MM.1S (cell line): ENCODE results near the gene FBLN2.

ENCODE experiments used
- EZH2phosphoT487 ChIP-seq: fragments of 300-600 bp; sonication (generic); IDR thresholded peaks from 2 replicates; pipeline ENCODE4 v1.6.1; 2018; ENCODE audit warnings: antibody characterized with exemption, low read length
- TF ChIP-seq, protein P1 (sequence below): fragments of 300-600 bp; sonication (generic); IDR thresholded peaks from 2 replicates; pipeline ENCODE4 v1.5.1; 2016; ENCODE audit warnings: antibody characterized with exemption, low read length, mixed read lengths

DNA sequence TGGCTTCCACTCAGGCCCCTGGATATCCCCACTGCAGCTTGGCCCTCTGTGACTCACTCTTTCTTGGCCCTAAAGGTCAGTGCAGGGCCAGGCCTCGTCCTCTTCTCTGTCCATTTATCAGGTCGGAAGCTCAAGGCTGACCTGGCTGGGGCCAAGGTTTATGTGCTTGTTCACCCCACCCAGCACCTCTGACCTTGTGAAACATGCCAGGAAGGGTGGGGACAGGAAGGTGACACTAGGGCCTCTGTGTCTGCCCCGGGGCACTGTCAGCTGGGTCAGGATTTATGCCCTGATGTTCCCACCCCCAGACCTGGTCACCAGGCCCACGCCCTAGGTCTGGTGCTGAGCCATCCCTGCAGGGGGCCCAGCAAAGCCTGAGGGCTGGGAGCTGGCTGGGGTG, 103.8 kb downstream of the FBLN2 start:
- TF ChIP-seq, protein P1, sequence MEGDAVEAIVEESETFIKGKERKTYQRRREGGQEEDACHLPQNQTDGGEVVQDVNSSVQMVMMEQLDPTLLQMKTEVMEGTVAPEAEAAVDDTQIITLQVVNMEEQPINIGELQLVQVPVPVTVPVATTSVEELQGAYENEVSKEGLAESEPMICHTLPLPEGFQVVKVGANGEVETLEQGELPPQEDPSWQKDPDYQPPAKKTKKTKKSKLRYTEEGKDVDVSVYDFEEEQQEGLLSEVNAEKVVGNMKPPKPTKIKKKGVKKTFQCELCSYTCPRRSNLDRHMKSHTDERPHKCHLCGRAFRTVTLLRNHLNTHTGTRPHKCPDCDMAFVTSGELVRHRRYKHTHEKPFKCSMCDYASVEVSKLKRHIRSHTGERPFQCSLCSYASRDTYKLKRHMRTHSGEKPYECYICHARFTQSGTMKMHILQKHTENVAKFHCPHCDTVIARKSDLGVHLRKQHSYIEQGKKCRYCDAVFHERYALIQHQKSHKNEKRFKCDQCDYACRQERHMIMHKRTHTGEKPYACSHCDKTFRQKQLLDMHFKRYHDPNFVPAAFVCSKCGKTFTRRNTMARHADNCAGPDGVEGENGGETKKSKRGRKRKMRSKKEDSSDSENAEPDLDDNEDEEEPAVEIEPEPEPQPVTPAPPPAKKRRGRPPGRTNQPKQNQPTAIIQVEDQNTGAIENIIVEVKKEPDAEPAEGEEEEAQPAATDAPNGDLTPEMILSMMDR, result no peak
- no peak for TF ChIP-seq EZH2phosphoT487
